NCI-H1105 (cell line): Measurements from ENCODE around the gene UBE2L3.
"Not testable (repeated sequence)": the region's sequence is repeated elsewhere in the genome, so short reads cannot be mapped to it uniquely, and the experiment has no call there.

Experiments used
- DNase-seq: peaks from one replicate; lab custom pipeline; 2025; lab: John Stamatoyannopoulos, UW

Gene UBE2L3

GRCh38 chr22:21628386-21629254 is 61.1 kb downstream of the UBE2L3 start:
- no peak for DNase-seq

- peak; percentile 86 for DNase-seq
Observed at GRCh38 chr22:21629255-21630149, 62.0 kb downstream of the UBE2L3 start, which contains the start of gene YDJC. YDJC (minus strand) TSS chr22:21630022; CDS start chr22:21630014, 8 bp downstream.

- DNase-seq: no peak
Observed at GRCh38 chr22:21631025-21631424, 63.5 kb downstream of the UBE2L3 start.

DNA sequence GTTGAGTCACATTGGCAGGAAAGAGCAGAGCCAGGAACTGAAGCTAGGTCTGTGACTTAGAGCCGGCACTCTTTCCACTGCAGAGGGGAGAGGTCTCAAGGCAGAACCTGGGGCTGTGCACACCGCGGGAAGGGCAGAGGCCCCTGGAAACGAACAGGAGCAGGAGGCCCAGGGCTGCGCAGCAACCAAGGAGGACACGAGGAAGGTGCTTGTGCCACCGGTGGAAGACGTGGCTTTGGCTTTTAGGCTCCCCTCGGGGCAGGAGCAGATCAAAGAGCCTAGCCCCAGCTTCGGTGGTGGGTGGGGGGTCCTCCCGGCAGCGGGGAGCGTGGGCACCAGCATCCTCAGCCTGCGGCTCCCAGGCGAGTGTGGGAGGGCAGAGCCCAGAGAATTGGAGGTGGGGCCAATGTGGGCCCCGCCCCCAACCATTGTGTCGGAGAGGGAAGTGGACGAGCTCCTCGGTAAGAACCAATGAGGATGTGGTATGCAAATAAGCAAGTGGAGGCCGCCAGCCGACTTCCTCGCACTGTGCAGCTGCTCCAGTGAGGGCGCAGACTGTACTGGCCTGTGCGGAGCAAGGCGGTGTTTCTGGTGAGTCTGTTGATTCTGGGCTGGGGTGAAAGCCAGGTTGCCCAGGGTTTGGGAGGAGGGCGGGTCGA is 64.9 kb downstream of the UBE2L3 start, which contains the start of gene CCDC116:
Gene CCDC116 (plus strand): TSS at position 524 of the 659 bp plus-strand sequence. CDS start 422 bp downstream, outside the sequence.
- no peak for DNase-seq

DNA sequence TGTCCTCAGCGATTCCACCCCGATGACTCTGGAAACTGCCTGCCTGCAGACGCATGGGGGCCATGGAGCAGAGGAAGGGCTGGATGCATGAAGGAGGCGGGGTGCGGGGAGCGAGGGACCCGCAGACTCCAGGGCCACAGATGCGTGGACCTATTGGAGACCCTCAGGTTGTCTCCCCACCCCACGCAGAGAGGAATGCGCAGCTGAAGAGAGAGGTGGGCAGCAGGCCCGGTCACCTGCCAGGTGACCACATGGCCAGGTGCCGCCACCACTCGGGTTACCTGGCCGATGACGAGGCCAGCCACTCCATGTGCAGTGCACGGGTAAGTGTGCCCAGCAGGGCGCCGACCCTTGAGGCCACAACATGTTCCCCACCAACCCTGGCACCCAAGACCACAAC is 65.4 kb downstream of the UBE2L3 start:
- no peak for DNase-seq

DNA sequence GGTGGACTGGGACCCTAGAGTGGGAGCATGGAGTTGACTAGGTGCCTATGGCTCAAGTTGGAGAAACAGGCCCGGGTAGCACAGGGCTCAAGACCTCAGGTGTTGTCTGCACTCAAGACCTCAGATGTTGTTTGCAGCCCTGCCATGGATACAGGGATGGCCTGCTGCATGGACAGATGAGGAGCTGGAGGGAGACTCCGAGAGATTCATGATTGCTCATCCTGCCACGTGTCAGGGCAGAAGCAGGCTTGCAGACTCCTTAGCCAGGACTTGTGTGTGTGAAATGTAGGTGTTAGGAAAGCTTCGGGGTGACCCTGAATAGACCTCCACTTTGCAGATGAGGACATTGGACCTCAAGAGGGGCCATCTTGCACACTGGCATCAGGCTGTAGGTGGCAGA is 66.0 kb downstream of the UBE2L3 start:
- DNase-seq: no peak

DNA sequence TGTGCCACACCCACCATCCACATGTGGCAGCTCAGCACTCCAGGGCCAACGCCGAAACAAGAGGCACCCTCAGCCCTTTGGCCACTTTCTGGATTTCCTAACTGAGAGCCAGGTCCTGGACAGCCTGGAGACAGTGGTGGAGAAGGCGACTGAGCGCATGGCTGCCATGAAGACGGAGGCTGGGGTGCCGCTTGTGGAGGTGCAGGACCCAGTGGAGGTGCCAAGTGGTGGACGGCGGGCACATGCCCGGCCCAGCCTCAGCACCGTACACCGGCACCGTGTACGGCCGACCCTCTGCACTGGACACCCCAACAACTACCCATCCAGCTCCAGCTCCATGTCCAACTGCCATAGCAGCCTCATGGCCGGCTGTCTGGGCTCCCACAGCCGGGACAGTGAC is 66.6 kb downstream of the UBE2L3 start:
- DNase-seq: no peak

- no peak for DNase-seq
Observed at GRCh38 chr22:21634844-21635243, 67.3 kb downstream of the UBE2L3 start.

DNA sequence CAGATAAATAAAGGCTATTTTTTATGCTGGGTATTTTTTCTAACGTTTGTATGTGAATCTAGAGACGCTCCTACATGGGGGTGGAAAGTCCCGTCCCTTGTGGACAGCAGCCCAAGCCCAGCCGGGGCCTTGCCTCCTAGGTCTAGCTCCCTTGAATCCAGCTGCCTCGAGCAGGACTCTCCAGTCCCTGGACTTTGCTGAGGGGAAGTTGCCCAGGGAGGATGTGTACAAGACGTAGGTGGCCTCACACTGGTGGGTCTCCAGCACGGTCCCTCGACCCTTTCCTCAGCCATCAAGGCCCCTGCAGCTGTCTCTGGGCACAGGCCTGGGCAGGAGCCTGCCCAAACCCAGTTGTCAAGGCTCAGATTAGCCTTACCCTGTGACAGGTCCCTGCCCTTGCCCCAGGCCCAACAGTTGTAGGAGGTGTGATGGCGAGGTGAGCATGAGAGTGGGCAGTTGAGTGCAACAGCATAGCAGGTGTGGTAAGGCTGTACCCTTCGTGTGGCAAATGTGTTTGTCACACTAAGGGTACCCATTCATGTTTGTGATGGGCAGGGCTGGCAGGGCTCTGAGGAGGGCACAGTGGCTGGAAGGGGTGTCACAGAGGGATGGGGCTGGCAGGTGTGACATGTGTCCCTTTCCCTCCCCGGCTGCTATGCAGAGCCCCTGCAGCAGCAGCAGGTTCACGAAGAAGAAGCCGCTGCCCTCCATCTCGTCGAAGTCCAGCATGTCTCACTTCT is 68.4 kb downstream of the UBE2L3 start:
- DNase-seq: no peak

DNA sequence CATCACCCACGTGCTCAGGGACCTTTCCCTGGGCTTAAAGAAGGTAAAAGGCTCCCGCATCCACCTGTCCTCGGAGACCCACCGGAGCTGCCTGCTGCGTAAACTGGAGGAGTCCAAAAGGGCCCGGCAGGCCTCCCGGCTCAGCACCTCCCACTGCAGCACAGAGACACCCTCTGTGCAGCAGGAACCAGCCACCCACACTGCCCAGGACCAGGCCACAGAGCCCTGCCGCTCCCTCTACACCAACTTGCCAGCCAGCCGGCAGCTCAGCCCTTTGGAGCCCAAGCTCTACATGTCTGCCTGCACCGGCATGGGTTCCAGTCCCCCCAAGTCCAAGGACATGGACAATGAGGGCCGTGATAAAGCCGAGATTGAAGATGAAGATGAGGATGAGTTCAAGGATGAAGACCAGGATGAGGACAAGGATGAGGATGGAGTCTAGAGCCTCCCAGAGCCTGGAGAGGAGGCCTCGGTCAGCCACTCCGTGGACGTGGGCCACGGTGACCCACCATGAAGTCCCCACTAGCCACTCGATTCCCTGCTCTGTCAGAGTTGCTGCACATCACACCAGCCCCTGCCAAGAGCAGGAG is 69.2 kb downstream of the UBE2L3 start:
- DNase-seq: no peak

- not testable (repeated sequence) for DNase-seq
Observed at GRCh38 chr22:21637450-21637849, 69.9 kb downstream of the UBE2L3 start.

DNA sequence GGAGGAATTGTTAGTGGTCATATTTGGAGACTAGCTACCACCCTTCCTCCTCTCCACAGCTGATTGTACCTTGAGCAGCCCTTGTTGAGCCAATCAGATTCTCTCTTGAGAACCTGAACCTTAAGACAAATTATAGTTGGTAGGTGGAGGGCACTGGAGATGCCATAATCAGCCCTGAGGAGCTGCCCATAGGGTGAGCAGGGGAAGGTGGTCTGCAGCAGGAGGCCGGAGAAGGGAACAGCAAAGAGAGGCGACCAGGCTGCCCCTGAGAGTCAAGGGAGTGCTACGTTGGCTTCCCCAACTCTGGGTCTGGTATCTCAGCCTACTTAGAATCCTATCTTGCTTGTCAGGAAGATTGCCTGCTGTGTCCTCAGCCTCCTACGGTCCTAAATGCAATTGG is 71.8 kb downstream of the UBE2L3 start:
- no peak for DNase-seq

- DNase-seq: no peak
Observed at GRCh38 chr22:21640810-21641209, 73.3 kb downstream of the UBE2L3 start.

DNA sequence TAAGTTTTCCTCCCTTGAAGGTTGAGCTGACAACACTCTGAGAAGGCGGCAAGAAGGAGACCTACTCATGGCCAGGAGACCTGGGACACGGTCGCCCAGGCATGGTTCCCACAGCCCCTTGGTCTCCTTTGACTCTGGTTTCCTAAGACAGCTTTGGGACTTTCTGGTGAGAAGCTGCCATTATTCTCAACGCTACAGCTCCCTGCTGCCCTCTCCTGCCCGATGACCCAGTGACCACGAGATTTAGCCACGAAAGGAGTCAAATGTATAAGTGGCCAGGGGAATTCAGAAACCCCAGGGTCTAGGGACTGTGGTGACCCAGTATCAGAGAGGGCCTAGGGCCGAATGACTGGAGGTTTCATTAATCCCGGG is 73.9 kb downstream of the UBE2L3 start:
- DNase-seq: no peak

GRCh38 chr22:21641789-21642583 is 74.5 kb downstream of the UBE2L3 start, which contains the start of gene SDF2L1:
SDF2L1 (plus strand) TSS chr22:21642302; CDS start chr22:21642337, 35 bp downstream.
- peak; percentile 95 for DNase-seq

GRCh38 chr22:21642584-21643448 is 75.3 kb downstream of the UBE2L3 start:
- peak; percentile 58 for DNase-seq

DNA sequence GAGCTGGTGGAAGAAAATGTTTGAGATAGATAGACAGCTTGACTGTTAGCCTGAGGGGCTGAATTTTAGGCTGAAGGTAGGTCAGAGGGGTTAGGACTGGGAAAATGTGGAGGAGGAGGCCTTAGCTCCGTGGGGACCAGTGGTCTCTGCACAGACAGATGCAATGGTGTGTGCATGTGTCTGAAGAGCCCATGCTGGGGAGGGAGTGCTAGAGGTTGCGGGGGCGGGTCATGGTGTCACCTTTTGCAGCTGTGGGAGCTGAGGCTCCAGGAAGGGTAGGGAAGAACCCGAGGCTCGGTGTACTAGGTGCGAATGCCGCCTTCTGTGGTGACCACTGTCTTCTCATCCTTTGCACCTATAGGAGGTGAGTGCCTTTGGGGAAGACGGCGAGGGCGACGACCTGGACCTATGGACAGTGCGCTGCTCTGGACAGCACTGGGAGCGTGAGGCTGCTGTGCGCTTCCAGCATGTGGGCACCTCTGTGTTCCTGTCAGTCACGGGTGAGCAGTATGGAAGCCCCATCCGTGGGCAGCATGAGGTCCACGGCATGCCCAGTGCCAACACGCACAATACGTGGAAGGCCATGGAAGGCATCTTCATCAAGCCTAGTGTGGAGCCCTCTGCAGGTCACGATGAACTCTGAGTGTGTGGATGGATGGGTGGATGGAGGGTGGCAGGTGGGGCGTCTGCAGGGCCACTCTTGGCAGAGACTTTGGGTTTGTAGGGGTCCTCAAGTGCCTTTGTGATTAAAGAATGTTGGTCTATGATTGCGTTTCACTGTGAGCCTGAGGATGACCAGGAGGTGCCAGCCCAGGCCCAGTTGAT is 76.2 kb downstream of the UBE2L3 start:
- no peak for DNase-seq

GRCh38 chr22:21645513-21645912 is 78.0 kb downstream of the UBE2L3 start:
- DNase-seq: not testable (repeated sequence)
